ENCODE data around the gene BRINP2. TPM values are rescaled to one million over a fixed set of nuclear protein-coding genes. Genes with fewer than 3 reads are reported as not detected.

The BRINP2 gene
- total and polyA plus RNA-seq, 2 of the 8 experiments (the other 6 are each of a cell fraction or from before 2014, with no cell fraction given): 0.39 to 0.42 TPM

GRCh38 chr1:177145106-177146070, 25.4 kb upstream of the BRINP2 start:
- Histone ChIP-seq H3K36me3 (ENCODE audit: control insufficient read depth in 2 of 4, insufficient read depth in 4 of 4, low read length in 3 of 4) (no peaks in the 10 kb centered on the region), H3K9me3 (ENCODE audit: insufficient read depth in 2 of 2, low read depth in 1 of 2, low read length in 1 of 2) (no peaks in the 10 kb centered on the region), H3K79me1 (ENCODE audit: low read depth, low read length) (no peaks in the 10 kb centered on the region), H3K56ac (replicated peaks; ENCODE audit: insufficient read length, low read depth, low read length) (no peak overlapping the region), H2AK5ac (ENCODE audit: low read depth, low read length) (no peak overlapping the region), H2BK20ac (ENCODE audit: low read length) (no peak overlapping the region), H2BK15ac (ENCODE audit: low read length) (no peak overlapping the region), H2BK120ac (replicated peaks; ENCODE audit: low read depth, low read length) (no peak overlapping the region), H3K27me3 (replicated peaks in 1 of 4; ENCODE audit: control insufficient read depth in 3 of 4, extremely low read depth in 1 of 4, insufficient read depth in 3 of 4, low read length in 3 of 4) (no peaks in the 10 kb centered on the region), H4K8ac (ENCODE audit: extremely low read depth, insufficient read depth, low read length) (no peak overlapping the region), H4K20me1 (replicated peaks in 1 of 2; ENCODE audit: control insufficient read depth in 1 of 2, insufficient read depth in 2 of 2, low read length in 2 of 2) (no peaks in the 10 kb centered on the region), H2AFZ (ENCODE audit: low read length) (no peak overlapping the region), H3K9ac (replicated peaks in 1 of 4; ENCODE audit: extremely low read depth in 1 of 4, low read depth in 3 of 4, low read length in 3 of 4) (no peak overlapping the region), H3K79me2 (ENCODE audit: control insufficient read depth in 1 of 2, insufficient read depth in 2 of 2, low read length in 2 of 2) (no peaks in the 10 kb centered on the region), H3K4me1 (replicated peaks in 1 of 4; ENCODE audit: control insufficient read depth in 3 of 4, insufficient read depth in 4 of 4, low read length in 3 of 4) (peaks cover 0 to 7% (median 3%) of the 10 kb centered on the region in 4 experiments; a peak in 2 of 7 replicates), H2BK12ac (ENCODE audit: low read depth, low read length) (no peak overlapping the region), H3K14ac (ENCODE audit: insufficient read length) (no peak overlapping the region), H3K4ac (replicated peaks; ENCODE audit: insufficient read length, low read depth, low read length) (no peak overlapping the region), H4K91ac (replicated peaks; ENCODE audit: insufficient read length, low read length) (no peak overlapping the region), H3K23ac (ENCODE audit: insufficient read length) (no peak overlapping the region), H3K4me3 (ENCODE audit: extremely low read depth in 1 of 4, insufficient read depth in 2 of 4, low read depth in 3 of 4, low read length in 4 of 4) (no peak overlapping the region), H3K23me2 (ENCODE audit: low read depth, low read length) (no peaks in the 10 kb centered on the region), H3K18ac (ENCODE audit: extremely low read depth, low read length) (no peak overlapping the region), H3K4me2 (ENCODE audit: insufficient read depth in 1 of 2, low read depth in 2 of 2, low read length in 2 of 2) (no peak overlapping the region), H2BK5ac (ENCODE audit: low read depth, low read length) (no peak overlapping the region), H3K27ac (ENCODE audit: low read depth, low read length) (no peak overlapping the region), H4K5ac (ENCODE audit: insufficient read length, low read depth, low read length) (no peak overlapping the region)
- DNase-seq (ENCODE audit: low read depth in 1 of 2, low spot score in 2 of 2) (no peak), FAIRE-seq (no peak)
- WGBS, 2 experiments (ENCODE audit: extremely low coverage in 1 of 2, insufficient coverage in 1 of 2, insufficient read length in 1 of 2, insufficient replicate concordance in 2 of 2, low coverage in 1 of 2, low lambda C conversion rate in 2 of 2, missing lambda C conversion rate in 1 of 2): 95% methylated on average over 3 of the region's 3 CpGs; no CpG with 5 or more reads in 1 of the 2 experiments
- ChIA-PET POLR2A (ENCODE audit: partially characterized antibody) (interaction anchor here (1.2 kb wide), 1 partner anchor 196 kb away, joined by 3 read pairs; no protein-coding TSS in a partner anchor), CTCF (ENCODE audit: partially characterized antibody) (interaction anchor here (0.6 to 1.4 kb wide), 4 partner anchors 14 to 1166 kb away, joined by 3 to 4 read pairs (median 3); no protein-coding TSS in a partner anchor)

All from H1 (cell line).